ENCODE results near the gene ZP1. TPM values are rescaled to one million over a fixed set of nuclear protein-coding genes. Genes with fewer than 3 reads are reported as not detected.
A peak's percentile ranks its signal among the peaks of the same experiment; 100 is the strongest.

The ZP1 gene
- total and polyA plus RNA-seq, 3 donors from 2014 or later: 3.5 to 11.2 (median 4.0) TPM

DNA sequence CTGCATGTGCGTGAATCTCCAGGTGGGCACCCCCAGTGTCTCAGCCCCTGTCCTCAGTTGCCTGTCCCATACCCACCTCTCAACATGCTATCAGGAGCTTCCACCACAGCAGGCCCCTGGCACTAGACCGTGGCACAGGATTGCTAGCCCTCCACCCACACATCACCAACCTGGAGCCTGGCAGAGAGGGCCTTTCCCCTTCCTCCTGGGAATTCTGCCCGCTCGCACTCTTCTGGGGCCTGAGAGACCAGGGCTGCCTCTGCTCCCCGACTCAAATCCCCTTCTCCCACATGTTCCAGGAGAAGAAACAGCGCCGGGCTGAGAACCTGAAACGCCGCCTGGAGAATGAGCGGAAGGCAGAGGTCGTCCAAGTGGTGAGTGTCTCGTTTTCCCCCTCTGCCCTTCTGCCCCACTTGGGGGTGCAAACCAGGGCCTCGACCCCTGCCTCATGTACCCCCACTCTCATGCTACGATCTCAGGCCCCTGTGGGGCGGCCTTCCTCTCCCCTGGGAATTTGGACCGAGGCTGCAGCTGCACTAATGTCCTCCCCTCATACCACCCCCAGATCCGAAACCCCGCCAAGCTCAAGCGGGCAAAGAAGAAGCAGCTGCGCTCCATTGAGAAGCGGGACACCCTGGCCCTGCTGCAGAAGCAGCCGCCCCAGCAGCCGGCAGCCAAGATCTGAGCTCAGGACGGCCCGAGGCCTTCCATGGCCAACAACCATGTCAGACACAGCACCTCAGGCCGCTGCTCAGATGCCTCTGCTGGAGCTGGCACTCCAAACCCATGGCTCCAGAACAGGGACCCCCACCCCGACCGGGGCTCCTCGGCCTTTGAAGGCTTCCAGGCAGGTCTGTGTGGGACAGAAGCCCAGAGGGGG is 17.5 kb upstream of the ZP1 start:
- 86 to 87% methylated on average over 22 to 29 of the region's 29 CpGs for WGBS, 2 donors
- intact Hi-C loops (cut with DNase I; ENCODE audit: low total_unique reads): no loop called here

GRCh38 chr11:60851327-60852104 is 15.8 kb upstream of the ZP1 start:
- H3K9me3 ChIP-seq: no peaks in the 10 kb centered on the region
- H3K27me3 ChIP-seq: no peaks in the 10 kb centered on the region
- intact Hi-C loops (cut with DNase I; ENCODE audit: low total_unique reads): no loop called here
- H3K36me3 ChIP-seq (ENCODE audit: low read depth, missing control alignments): no peaks in the 10 kb centered on the region
- H3K4me3 ChIP-seq: no peak overlapping the region
- WGBS, 2 donors: 74 to 87% methylated on average over 14 to 17 of the region's 17 CpGs
- DNase-seq: no peak
- no peak overlapping the region for H3K27ac ChIP-seq
- TF ChIP-seq, protein P1, sequence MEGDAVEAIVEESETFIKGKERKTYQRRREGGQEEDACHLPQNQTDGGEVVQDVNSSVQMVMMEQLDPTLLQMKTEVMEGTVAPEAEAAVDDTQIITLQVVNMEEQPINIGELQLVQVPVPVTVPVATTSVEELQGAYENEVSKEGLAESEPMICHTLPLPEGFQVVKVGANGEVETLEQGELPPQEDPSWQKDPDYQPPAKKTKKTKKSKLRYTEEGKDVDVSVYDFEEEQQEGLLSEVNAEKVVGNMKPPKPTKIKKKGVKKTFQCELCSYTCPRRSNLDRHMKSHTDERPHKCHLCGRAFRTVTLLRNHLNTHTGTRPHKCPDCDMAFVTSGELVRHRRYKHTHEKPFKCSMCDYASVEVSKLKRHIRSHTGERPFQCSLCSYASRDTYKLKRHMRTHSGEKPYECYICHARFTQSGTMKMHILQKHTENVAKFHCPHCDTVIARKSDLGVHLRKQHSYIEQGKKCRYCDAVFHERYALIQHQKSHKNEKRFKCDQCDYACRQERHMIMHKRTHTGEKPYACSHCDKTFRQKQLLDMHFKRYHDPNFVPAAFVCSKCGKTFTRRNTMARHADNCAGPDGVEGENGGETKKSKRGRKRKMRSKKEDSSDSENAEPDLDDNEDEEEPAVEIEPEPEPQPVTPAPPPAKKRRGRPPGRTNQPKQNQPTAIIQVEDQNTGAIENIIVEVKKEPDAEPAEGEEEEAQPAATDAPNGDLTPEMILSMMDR (IDR thresholded peaks at IDR 0.05): no peak
- no peak for TF ChIP-seq POLR2A (IDR thresholded peaks at IDR 0.05)
- no peaks in the 10 kb centered on the region for H3K4me1 ChIP-seq

More for the DNA sequence above, 17.5 kb upstream of the ZP1 start:
- peaks cover 3% of the 10 kb centered on the region for H3K4me1 ChIP-seq
- H3K27me3 ChIP-seq: no peaks in the 10 kb centered on the region
- no peaks in the 10 kb centered on the region for H3K9me3 ChIP-seq
- H3K36me3 ChIP-seq (ENCODE audit: low read depth, missing control alignments): no peaks in the 10 kb centered on the region
- H3K27ac ChIP-seq: no peak overlapping the region
- TF ChIP-seq POLR2A (IDR thresholded peaks at IDR 0.05): no peak
- TF ChIP-seq, protein P1 (IDR thresholded peaks at IDR 0.05): no peak
- H3K4me3 ChIP-seq: no peak overlapping the region
- DNase-seq: no peak

GRCh38 chr11:60852117-60852981 is 15.0 kb upstream of the ZP1 start:
- Histone ChIP-seq H3K4me1 (no peaks in the 10 kb centered on the region), H3K4me3 (peak overlapping the region in 1 of 2 donors; percentile 20), H3K27ac (no peak overlapping the region), H3K9me3 (no peaks in the 10 kb centered on the region), H3K36me3 (ENCODE audit: low read depth, missing control alignments) (no peaks in the 10 kb centered on the region), H3K27me3 (no peaks in the 10 kb centered on the region)
- intact Hi-C loops (cut with DNase I; ENCODE audit: low total_unique reads): no loop called here
- TF ChIP-seq, protein P1 (IDR thresholded peaks at IDR 0.05): no peak
- no peak for TF ChIP-seq POLR2A (IDR thresholded peaks at IDR 0.05)
- 54 to 58% methylated on average over 20 to 69 of the region's 78 CpGs for WGBS, 2 donors
- DNase-seq: no peak

DNA sequence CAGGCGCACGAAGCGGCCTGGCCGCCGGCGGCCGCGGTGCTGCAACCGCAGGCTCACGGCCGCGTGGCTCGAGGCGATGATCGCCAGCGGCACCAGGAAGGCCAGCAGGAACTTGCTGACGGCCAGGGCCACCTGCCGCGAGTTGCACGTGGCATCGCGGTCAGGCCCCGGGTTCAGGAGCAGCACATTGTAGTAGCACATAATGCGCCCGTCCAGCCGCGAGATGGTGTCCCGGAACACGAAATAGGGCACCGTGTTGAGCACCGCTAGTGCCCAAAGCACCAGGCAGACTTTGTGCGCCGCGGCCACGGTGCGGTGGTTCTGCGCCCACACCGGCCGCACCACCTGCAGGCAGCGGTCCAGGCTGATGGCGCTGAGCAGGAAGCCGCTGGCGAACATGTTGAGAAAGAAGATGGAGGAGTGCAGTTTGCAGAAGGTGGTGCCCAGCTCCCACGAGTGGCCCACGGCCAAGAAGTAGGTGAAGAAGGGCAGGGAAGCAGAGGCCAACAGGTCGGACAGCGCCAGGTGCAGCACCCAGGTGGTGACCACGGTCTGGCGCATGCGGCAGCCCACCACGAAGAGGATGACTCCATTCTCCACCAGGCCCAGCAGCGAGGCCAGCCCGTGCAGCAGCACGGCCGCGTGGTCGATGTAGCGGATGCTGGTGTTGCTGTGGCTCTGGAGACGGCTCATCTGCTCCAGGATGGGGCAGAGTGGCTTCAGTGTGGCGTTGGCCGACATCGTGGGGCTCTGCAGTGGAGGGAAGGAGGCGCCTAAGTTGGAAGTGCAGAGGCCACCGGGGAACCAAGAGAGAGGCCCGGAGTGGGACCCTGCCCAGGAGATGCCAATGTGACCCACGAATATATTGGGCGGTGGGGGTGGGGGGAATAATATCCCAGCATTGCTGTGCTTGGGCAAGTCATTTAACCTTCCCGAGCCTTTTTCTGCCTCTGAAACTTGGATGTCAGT is 14.1 kb upstream of the ZP1 start:
- no peak for DNase-seq
- WGBS, 2 donors: 65 to 79% methylated on average over 59 to 68 of the region's 68 CpGs
- Histone ChIP-seq H3K36me3 (ENCODE audit: low read depth, missing control alignments) (no peaks in the 10 kb centered on the region), H3K9me3 (no peaks in the 10 kb centered on the region), H3K4me1 (no peaks in the 10 kb centered on the region), H3K27ac (no peak overlapping the region), H3K4me3 (peak overlapping the region in 1 of 2 donors; percentile 20), H3K27me3 (no peaks in the 10 kb centered on the region)
- no peak for TF ChIP-seq POLR2A (IDR thresholded peaks at IDR 0.05)
- TF ChIP-seq, protein P1 (IDR thresholded peaks at IDR 0.05): no peak
- intact Hi-C loops (cut with DNase I; ENCODE audit: low total_unique reads): no loop called here

Measured in testis (tissue), 3 donors.